Activated CD4-positive, alpha-beta T cell treated with anti-CD3 and anti-CD28 coated beads, Interleukin-2, amount 50 U/mL, for 16 hours (primary cell): Measurements from ENCODE around the gene ACTR3.
"Not testable (repeated sequence)": the region's sequence is repeated elsewhere in the genome, so short reads cannot be mapped to it uniquely, and the experiment has no call there.

ENCODE experiments used
- DNase-seq: peaks from one replicate; pipeline ENCODE4 v3.0.0-alpha.2; 2020

Gene ACTR3

GRCh38 chr2:113906647-113907046 is 16.8 kb downstream of the ACTR3 start:
- DNase-seq = no peak

DNA sequence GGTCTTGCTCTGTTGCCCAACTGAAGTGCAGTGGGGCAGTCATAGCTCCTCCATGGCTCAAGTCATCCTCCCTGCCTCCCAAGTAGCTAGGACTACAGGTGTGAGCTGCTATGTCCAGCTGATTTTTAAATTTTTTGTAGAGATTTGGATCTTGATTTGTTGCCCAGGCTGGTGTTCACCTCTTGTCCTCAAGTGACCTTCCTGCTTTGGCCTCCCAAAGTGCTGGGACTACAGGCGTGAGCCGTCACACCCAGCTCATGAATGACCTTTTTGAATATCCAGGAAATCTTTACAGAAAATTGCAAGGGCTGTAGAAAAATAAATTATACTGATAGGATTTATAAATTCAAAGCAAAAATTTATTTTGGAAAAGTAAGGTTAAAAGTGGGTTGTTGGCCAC is 17.4 kb downstream of the ACTR3 start:
- no peak for DNase-seq

DNA sequence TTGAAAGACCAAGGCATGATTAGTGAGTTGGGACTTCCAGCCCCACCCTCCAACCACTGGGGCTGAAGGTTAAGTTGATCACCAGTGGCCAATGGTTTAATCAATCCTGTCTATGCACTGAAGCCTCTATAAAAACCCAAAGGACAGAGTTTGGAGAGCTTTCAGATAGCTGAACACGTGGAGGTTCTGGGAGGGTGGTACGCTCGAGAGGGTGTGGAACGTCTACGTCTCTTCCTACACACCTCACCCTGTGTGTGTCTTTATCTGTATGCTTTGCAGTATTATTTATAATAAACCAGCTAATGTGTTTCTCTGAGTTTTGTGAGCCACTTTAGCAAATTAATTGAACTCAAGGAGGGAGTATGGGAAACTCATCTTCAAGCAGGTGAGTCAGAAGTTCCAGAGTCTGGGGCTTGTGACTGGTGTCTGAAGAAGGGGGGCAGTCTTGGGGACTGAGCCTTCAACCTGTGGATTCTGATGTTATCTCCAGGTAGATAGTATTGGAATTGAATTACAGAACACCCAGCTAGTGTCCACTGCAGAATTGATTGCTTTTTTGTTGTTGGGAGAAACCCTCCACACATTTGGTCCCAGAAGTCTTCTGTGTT is 20.3 kb downstream of the ACTR3 start:
- DNase-seq = peak; percentile 42

DNA sequence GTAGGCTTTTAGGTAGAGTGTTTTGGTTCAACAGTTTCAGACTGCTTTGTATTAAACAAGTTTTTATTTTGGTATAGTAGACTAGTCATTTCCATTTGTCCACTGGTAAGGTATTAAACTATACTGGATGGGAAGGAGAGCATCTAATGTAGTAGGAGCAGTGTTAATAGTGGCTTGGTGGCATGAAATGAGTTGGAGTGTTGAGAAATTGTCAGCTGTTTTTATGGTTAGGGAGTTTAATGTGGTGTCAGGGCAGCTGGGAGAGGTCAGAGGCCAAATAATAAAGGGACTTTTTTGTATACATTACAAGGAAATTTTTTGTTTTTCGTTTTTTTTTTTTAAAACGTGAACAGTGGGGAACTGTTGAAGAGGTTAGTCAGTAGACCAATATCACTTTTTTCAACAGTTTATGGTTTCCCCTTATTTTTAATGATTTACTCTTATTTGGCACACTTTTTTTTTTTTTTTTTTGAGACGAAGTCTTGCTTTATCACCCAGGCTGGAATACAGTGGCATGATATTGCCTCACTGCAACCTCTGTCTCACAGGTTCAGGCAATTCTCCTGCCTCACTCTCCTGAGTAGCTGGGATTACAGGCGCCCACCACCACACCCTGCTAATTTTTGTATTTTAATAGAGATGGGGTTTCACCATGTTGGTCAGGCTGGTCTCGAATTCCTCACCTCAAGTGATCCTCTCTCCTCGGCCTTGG is 21.2 kb downstream of the ACTR3 start:
- no peak for DNase-seq

GRCh38 chr2:113915082-113915819 is 25.4 kb downstream of the ACTR3 start:
- no peak for DNase-seq

DNA sequence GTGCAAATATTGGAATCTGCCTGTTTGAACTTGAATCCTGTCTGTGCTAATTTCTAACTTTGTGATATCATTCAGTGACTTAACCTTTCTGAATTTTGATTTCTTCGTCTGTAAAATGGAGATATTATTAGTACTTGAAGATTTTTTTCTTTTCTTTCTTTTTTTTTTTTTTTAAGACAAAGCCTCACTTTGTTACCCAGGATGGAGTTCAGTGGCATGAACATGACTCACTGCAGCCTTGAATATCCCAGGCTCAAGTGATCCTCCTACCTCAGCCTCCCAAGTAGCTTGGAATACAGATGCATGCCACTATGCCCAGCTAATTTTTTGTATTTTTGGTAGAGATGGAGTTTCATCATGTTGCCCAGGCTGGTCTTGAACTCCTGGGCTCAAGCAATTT is 28.3 kb downstream of the ACTR3 start:
- DNase-seq = no peak

- no peak for DNase-seq
Observed at GRCh38 chr2:113920996-113921395, 31.1 kb downstream of the ACTR3 start.

- no peak for DNase-seq
Observed at GRCh38 chr2:113922335-113922734, 32.4 kb downstream of the ACTR3 start.

- DNase-seq = no peak
Observed at GRCh38 chr2:113922784-113923183, 32.9 kb downstream of the ACTR3 start.

GRCh38 chr2:113925884-113926283 is 36.0 kb downstream of the ACTR3 start:
- DNase-seq = no peak

- peak; percentile 26 for DNase-seq
Observed at GRCh38 chr2:113926314-113926713, 36.4 kb downstream of the ACTR3 start.

DNA sequence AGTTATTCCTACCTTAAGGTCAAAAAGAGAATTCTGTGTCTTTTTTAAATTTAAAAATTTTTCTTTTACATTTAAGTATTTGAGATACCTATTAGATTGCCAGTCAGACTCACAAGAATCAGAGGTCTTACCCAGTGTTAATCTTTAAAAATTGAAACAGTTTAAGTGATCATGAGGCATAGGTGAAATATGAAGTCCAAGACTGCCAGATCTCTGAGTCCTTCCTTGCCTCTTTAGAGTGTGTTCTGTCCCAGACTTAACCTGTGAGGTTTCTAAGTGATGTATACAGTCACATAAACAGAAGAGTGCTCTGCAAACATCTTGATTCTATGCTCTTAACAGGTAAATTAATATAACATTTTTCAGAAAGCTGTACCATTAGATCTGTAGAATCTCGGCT is 40.6 kb downstream of the ACTR3 start:
- no peak for DNase-seq

DNA sequence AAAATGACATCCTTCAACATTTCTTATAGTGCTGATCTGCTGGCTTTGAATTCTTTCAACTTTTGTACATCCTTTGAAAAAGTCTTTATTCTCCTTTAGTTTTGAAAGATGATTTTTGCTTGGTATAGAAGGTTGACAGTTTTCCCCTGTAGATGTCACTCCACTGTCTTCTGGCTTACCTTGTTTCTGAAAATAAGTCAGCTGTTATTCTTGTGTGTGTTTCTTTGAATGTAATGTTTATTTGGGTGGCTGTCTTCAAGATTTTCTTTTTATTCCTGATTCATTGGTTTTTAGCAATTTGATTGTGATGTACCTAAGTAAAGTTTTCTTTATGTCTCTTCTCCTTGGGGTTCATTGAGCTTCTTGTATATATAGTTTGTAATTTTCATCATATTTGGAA is 47.6 kb downstream of the ACTR3 start:
- no peak for DNase-seq

- DNase-seq = no peak
Observed at GRCh38 chr2:113940891-113941290, 51.0 kb downstream of the ACTR3 start.

- DNase-seq = not testable (repeated sequence)
Observed at GRCh38 chr2:113945784-113946183, 55.9 kb downstream of the ACTR3 start.

DNA sequence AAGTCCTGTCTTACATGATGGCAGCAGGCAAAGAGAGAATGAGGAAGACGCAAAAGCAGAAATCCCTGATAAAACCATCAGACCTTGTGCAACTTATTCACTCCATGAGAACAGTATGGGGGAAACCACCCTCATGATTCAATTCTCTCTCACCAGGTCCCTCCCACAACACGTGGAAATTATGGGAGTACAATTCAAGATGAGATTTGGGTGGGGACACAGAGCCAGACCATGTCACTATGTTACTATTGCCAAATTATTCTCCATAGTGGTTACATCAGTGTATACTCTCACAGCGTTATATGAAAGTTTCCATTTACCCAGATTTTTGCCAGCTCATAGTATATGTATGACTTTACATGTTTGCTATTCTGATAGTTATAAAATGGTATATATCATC is 61.0 kb downstream of the ACTR3 start:
- DNase-seq = not testable (repeated sequence)

DNA sequence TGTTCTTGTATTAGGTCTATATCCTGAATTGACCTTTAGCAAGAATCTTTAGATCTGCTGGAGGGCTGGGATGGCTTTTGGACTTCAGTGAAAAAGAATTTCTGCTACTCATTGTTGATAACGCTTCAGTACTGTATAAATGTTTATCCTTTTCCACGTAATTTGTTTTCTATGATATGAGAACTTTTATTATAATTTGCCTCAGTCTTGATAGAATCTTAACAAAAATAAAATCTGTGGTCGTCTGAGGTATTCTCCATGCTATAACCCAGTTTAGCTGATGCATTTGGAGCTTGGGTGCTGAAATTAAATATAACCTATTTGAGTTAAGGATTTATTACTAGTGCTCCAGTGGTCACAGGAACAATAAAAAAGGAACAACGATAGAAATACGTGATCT is 71.1 kb downstream of the ACTR3 start:
- no peak for DNase-seq

DNA sequence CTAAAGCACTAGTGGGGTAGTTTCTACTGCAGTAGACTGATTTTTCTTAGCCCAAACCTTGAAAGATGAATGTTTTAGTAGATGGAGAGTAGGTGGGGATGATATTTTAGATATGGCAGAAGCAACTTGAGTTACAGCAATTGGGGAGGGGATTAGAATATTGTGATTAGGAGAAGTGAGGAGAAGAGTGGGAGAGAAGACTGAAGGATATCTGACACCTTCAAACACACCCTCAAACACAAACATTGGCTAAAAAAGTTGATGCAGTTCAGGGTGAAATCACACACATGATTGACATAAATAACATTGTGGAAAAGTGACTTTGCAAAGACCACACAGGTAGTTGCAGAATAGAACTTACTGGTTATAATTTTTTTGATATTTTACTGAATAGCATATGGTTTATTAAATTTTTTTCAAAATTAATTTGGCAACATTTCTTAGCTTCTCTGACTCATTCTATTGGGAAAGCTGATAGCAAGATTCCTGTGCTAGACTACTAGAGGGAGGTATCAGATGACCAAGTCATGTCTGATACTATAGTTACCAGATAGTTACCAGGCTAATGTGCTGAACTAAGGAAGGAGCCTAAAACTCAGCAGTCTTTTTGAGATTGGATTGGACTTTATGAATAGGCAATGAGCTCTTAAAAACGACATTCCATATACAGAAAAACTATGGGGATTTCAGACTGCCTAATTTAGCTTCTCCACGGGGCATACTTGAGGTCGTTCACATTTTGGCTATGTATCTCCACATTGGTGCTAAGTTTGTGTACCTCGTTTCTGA is 73.0 kb downstream of the ACTR3 start:
- no peak for DNase-seq

DNA sequence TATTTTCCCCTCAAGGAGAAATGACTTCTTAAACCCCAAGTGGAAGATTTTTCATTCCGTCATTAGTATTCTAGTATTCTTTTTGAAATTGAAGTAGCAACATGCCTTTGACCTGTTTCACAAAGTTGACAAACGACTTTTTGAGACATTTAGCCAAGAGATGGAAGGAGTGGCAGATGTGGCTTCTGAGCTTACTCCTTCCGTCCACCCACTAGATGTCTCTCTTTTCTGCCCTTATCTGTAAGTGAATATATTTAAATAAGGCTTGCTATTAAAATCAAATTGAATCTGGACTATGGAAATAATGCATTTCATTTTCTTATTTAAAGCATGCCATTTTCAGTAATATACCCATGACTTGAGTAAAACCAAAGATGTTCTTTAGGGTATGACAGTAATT is 74.1 kb downstream of the ACTR3 start:
- DNase-seq = no peak

- DNase-seq = no peak
Observed at GRCh38 chr2:113964436-113964835, 74.5 kb downstream of the ACTR3 start.

- DNase-seq = no peak
Observed at GRCh38 chr2:113965228-113965627, 75.3 kb downstream of the ACTR3 start.

- peak; percentile 48 for DNase-seq
Observed at GRCh38 chr2:113965644-113966043, 75.8 kb downstream of the ACTR3 start.

DNA sequence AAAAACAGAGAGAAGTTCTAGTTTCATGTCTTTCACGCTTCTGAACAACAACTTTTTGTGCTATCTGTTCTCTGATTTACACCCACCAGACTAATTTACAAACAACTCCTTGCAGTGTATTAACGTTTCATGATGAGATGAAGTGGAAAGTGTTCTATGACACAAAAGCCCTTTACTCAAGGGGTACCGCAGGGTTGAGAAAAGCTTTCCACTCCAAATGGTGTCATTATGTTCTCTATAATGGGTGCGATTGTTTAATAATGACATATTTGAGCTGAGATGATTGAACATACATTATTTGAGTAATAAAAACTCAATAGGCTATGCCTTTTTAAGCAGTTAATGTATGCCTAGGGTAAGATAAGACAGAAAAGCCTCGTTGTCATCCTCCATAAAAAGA is 76.3 kb downstream of the ACTR3 start:
- no peak for DNase-seq
